Left lung (tissue), 10 donors: ENCODE results near the gene GRIA3. TPM values are rescaled to one million over a fixed set of nuclear protein-coding genes. Genes with fewer than 3 reads are reported as not detected.

Source experiments
- ATAC-seq: fragments of 200-7000 bp; cut with Tn5 transposase; one replicate; pipeline ENCODE4 v1.9.1; 2020; ENCODE audit warnings: moderate library complexity
- DNase-seq, 4 donors: peaks; one replicate each; pipeline ENCODE4 v3.0.0-alpha.2; 2013 to 2020
- H3K27ac ChIP-seq, 2 donors: fragments of 200-600 bp; sonication (generic) in 1 of 2; one replicate each; pipeline versions ENCODE4 v1.5.0 to v1.8.0; 2020 to 2021
- H3K27me3 ChIP-seq, 2 donors: fragments of 200-600 bp; sonication (generic) in 1 of 2; one replicate each; pipeline versions ENCODE4 v1.5.0 to v1.8.0; 2020 to 2021
- H3K36me3 ChIP-seq, 2 donors: fragments of 200-600 bp; sonication (generic) in 1 of 2; one replicate each; pipeline versions ENCODE4 v1.5.0 to v1.8.0; 2020 to 2021
- H3K4me1 ChIP-seq, 2 donors: fragments of 200-600 bp; one replicate each; pipeline ENCODE4 v1.8.0; 2021
- H3K4me3 ChIP-seq, 2 donors: fragments of 200-600 bp; sonication (generic) in 1 of 2; one replicate each; pipeline versions ENCODE4 v1.5.0 to v1.8.0; 2020 to 2021; ENCODE audit warnings: mild to moderate bottlenecking in 1 of 2
- H3K9me3 ChIP-seq, 2 donors: fragments of 200-600 bp; sonication (generic) in 1 of 2; one replicate each; pipeline versions ENCODE4 v1.5.0 to v1.8.0; 2020 to 2021
- intact Hi-C, 2 donors: fragments of 100-400 bp; cut with DNase I; formaldehyde crosslinking; loops; one replicate each; pipeline versions ENCODE4 v1.11.2 to v1.14.2; 2022
- polyA plus RNA-seq, 6 donors: library from polyadenylated mRNA; unstranded; fragments of 120-200 nt; gene quantifications; one replicate each; pipeline ENCODE4 v1.2.1, GENCODE V29; 2013; ENCODE audit not compliant: insufficient read length in 6 of 6
- total RNA-seq, 2 donors: library from RNA; stranded (reverse); fragmentation: NEBNext Ultra II Directional; extraction: Animal tissue kit (Norgen Biotek cat#: 25700); gene quantifications; one replicate each; pipeline ENCODE4 v1.2.1, GENCODE V29; 2021
- TF ChIP-seq, protein P1 (sequence below), 2 donors: fragments of 200-600 bp; sonication (generic) in 1 of 2; IDR thresholded peaks; one replicate each; pipeline versions ENCODE4 v1.5.0 to v1.8.0; 2021; ENCODE audit warnings: antibody characterized with exemption in 2 of 2
- donor health status: DM: no; HTN: yes; CAD: no.
- donor health status: DM: no; HTN: no; CAD: no.

Gene GRIA3
- total and polyA plus RNA-seq, 8 donors = 0.35 to 2.3 (median 0.68) TPM

DNA sequence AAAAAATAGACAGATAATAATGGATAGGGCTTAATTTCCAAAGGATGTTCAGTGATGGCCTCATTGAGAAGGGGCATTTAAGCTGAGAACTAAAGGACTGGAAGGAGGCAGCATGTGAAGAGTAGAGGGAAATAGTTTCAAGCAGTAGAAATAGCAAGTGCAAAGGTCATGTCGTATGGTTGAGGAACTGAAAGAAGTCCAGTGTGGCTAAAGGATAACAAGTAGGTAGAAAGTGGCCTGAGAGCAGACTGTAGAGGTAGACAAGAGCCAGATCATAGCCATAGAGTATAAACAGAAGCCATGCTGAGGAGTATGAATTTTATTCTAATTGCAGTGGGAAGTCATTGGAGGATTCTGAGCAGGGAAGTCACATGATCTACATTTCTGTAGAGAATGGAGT lies 72.3 kb downstream of the GRIA3 start:
- H3K27me3 ChIP-seq = no peaks in the 10 kb centered on the region
- ATAC-seq = no peak

DNA sequence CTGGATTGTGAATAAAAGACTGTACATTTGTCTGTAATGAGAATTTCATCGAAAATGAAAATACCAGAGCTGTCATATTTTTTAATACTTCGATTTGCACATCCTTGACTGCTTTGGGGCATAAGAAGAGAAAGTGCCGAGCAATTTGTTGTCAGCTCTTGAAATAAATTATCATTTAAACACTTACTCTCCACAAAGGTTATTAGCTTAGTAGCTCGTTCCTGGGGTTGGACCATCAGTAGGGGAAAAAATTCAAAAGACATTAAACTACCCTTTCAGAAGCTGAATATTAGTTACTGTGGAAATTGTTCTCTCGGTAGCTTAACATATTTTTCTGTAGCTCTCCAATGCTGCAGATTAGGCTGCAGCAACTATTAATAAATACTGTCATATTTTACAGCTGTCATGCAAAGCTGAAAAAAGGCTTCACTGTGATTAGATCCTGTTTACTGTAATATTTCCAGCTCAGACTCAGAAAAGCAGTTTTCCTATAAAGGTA lies 76.9 kb downstream of the GRIA3 start:
- no peak overlapping the region for H3K4me3 ChIP-seq
- no peak for DNase-seq
- no peak overlapping the region for H3K27ac ChIP-seq
- H3K9me3 ChIP-seq = no peaks in the 10 kb centered on the region
- intact Hi-C loops = no loop called here
- no peaks in the 10 kb centered on the region for H3K4me1 ChIP-seq
- ATAC-seq = no peak
- H3K36me3 ChIP-seq = no peaks in the 10 kb centered on the region
- H3K27me3 ChIP-seq = no peaks in the 10 kb centered on the region
- TF ChIP-seq, protein P1, sequence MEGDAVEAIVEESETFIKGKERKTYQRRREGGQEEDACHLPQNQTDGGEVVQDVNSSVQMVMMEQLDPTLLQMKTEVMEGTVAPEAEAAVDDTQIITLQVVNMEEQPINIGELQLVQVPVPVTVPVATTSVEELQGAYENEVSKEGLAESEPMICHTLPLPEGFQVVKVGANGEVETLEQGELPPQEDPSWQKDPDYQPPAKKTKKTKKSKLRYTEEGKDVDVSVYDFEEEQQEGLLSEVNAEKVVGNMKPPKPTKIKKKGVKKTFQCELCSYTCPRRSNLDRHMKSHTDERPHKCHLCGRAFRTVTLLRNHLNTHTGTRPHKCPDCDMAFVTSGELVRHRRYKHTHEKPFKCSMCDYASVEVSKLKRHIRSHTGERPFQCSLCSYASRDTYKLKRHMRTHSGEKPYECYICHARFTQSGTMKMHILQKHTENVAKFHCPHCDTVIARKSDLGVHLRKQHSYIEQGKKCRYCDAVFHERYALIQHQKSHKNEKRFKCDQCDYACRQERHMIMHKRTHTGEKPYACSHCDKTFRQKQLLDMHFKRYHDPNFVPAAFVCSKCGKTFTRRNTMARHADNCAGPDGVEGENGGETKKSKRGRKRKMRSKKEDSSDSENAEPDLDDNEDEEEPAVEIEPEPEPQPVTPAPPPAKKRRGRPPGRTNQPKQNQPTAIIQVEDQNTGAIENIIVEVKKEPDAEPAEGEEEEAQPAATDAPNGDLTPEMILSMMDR (IDR thresholded peaks at IDR 0.05) = no peak

More for the DNA sequence above, 72.3 kb downstream of the GRIA3 start:
- no peak for DNase-seq
- Histone ChIP-seq H3K36me3 (no peaks in the 10 kb centered on the region), H3K4me3 (no peak overlapping the region), H3K4me1 (no peaks in the 10 kb centered on the region), H3K9me3 (no peaks in the 10 kb centered on the region), H3K27ac (no peak overlapping the region)
- intact Hi-C loops = no loop called here
- TF ChIP-seq, protein P1 (IDR thresholded peaks at IDR 0.05) = no peak

DNA sequence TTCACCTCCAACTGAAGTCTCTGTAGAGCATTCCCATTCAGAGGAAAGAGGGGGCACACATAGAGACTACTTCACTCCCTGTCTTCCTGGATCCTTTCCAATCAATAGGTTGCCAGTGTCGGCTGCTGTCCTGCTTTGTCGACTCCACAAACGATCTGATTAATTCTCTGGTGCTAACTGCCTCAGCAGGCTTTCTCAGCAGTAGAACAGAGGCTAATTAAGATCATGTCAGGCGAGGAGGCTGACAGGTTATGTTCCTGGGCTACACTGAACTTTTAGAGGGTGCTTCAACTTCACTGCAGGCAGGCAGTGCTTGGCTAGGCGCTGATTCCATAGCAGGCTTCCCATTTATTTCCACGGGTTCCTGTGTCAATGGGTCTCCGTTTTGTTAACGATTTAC lies 79.2 kb downstream of the GRIA3 start:
- H3K4me3 ChIP-seq = no peak overlapping the region
- TF ChIP-seq, protein P1 (IDR thresholded peaks at IDR 0.05) = no peak
- no peak overlapping the region for H3K27ac ChIP-seq
- H3K4me1 ChIP-seq = no peaks in the 10 kb centered on the region
- H3K36me3 ChIP-seq = no peaks in the 10 kb centered on the region
- no peaks in the 10 kb centered on the region for H3K9me3 ChIP-seq
- intact Hi-C loops = no loop called here
- DNase-seq = no peak
- no peaks in the 10 kb centered on the region for H3K27me3 ChIP-seq
- ATAC-seq = no peak

DNA sequence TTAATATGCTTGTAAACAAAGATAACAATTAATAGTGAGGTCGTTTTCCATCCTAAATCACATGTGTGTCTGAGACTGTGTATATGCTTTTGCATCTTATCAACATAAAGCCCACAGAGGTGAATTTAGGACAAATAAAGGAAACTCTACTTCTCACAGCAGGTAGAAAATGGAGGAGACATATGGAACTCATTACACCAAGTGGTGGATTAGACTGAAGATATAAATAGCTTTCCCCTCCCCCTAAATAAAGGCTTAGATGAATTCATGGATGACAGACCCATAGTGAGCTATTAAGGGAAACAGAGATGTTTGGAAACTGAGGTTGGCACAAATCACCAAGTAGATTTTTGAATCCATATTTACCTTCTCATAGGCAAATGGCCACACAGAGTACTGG lies 79.7 kb downstream of the GRIA3 start:
- ATAC-seq = no peak
- DNase-seq = no peak
- Histone ChIP-seq H3K9me3 (no peaks in the 10 kb centered on the region), H3K27me3 (no peaks in the 10 kb centered on the region), H3K36me3 (no peaks in the 10 kb centered on the region), H3K4me3 (no peak overlapping the region), H3K4me1 (no peaks in the 10 kb centered on the region), H3K27ac (no peak overlapping the region)
- TF ChIP-seq, protein P1 (IDR thresholded peaks at IDR 0.05) = no peak
- intact Hi-C loops = no loop called here

DNA sequence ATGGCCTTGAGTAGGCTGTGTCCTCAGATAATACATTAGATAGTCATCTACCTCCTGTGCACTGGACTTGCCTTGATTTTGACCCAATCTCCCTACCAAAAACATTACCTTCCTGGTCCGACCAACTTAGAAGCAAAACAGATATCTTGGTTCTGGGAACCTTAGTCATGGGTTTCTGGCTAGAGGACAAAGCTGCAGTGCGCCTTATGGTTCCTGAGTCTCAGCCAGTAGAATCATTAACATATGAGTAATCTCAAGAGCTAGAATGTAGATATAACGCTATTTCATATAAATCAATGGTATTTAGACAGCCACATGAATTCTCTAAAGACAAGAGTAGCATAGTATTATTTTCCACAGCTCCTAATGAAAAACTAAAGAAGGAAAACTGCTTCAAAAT lies 83.1 kb downstream of the GRIA3 start:
- Histone ChIP-seq H3K4me1 (no peaks in the 10 kb centered on the region), H3K4me3 (no peak overlapping the region), H3K27ac (no peak overlapping the region), H3K27me3 (no peaks in the 10 kb centered on the region), H3K9me3 (no peaks in the 10 kb centered on the region), H3K36me3 (no peaks in the 10 kb centered on the region)
- no peak for ATAC-seq
- TF ChIP-seq, protein P1 (IDR thresholded peaks at IDR 0.05) = no peak
- no peak for DNase-seq
- intact Hi-C loops = no loop called here
